Measurements from ENCODE around the gene SLC6A11. TPM values are rescaled to one million over a fixed set of nuclear protein-coding genes. Genes with fewer than 3 reads are reported as not detected.

Gene SLC6A11
- total RNA-seq, 1 experiment from 2014 or later: 0.85 TPM

DNA sequence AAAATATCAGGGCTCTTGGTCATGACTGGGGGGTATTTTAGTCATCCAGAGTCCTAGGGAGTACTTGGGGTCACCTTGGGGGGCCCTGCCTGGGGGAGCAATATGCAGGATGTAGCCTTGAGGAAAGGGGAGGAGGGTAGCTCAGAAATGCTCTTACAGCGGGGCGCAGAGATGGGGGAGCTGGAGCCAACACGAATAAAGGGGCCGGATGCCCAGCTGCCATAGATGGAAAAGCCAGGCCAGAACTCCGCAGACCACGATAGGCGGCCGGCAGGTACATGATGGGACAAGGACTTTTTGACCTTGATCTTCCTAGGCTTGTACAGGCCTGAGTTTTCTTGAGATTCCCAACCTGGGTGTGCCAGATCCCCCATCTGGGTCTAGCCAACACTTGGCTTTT lies 128.8 kb downstream of the SLC6A11 start (continued):
- TF ChIP-seq PRDM15 (CRISPR knock-in tag; IDR thresholded peaks at IDR 0.05) (no peak), CREM (CRISPR knock-in tag; IDR thresholded peaks at IDR 0.05) (no peak), TEAD4 (CRISPR knock-in tag; IDR thresholded peaks at IDR 0.05) (no peak), MXD4 (CRISPR knock-in tag; IDR thresholded peaks at IDR 0.05; ENCODE audit: borderline replicate concordance) (no peak), JUN (CRISPR knock-in tag; IDR thresholded peaks at IDR 0.05) (no peak), NR3C1 (CRISPR knock-in tag; conservative IDR thresholded peaks at IDR 0.05; ENCODE audit: low read depth) (no peak), ETV6 (CRISPR knock-in tag; IDR thresholded peaks at IDR 0.05) (no peak)
- TF ChIP-seq, protein P1, sequence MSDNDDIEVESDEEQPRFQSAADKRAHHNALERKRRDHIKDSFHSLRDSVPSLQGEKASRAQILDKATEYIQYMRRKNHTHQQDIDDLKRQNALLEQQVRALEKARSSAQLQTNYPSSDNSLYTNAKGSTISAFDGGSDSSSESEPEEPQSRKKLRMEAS (CRISPR knock-in tag; IDR thresholded peaks at IDR 0.05): no peak

DNA sequence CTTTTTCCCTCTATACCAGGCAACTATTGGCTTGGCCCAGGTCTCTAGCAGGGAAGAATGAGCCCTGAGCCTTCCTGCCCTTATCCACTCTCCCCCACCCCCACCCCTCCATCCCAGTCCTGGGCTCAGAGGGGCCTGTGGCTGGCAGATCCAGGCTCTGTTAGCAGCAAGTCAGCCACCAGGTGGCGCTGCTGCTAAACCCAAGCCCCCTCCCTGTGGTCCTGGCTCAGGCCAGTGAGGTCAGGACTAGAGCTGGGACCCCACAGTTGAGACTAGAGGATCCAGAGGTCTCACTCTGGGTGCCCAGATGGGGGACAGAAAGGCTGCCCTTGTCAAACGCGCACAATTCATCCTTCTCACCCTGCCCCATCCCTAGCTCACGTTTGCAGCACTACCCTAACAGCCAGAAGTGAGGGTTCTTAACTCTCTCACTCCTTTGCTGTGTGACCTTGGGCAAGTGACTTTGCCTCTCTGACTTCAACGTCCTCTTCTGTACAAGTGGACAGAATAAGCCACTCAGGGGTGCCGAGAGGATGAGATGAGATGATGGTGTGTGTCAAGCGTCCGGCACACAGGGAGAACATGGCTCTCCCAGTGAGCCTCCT lies 129.8 kb downstream of the SLC6A11 start:
- peaks cover 18% of the 10 kb centered on the region for H3K9me3 Mint-ChIP-seq
- no peaks in the 10 kb centered on the region; the same call in none of the 2 replicates for H3K27me3 Mint-ChIP-seq (ENCODE audit: low read depth)
- no peak overlapping the region for H3K4me3 Mint-ChIP-seq
- ChIA-PET CTCF (interaction anchor here (0.6 to 5.7 kb wide), 36 partner anchors 8 to 435 kb away, joined by 3 to 111 read pairs (median 5); no protein-coding TSS in a partner anchor), POLR2A (interaction anchor here (0.7 kb wide), 1 partner anchor 706 kb away, joined by 3 read pairs; no protein-coding TSS in a partner anchor)
- ATAC-seq (peak; percentile 98), DNase-seq (ENCODE audit: low spot score) (peak; percentile 93)
- TF ChIP-seq, protein P2, sequence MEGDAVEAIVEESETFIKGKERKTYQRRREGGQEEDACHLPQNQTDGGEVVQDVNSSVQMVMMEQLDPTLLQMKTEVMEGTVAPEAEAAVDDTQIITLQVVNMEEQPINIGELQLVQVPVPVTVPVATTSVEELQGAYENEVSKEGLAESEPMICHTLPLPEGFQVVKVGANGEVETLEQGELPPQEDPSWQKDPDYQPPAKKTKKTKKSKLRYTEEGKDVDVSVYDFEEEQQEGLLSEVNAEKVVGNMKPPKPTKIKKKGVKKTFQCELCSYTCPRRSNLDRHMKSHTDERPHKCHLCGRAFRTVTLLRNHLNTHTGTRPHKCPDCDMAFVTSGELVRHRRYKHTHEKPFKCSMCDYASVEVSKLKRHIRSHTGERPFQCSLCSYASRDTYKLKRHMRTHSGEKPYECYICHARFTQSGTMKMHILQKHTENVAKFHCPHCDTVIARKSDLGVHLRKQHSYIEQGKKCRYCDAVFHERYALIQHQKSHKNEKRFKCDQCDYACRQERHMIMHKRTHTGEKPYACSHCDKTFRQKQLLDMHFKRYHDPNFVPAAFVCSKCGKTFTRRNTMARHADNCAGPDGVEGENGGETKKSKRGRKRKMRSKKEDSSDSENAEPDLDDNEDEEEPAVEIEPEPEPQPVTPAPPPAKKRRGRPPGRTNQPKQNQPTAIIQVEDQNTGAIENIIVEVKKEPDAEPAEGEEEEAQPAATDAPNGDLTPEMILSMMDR (IDR thresholded peaks at IDR 0.05): peak; percentile 80
- TF ChIP-seq RELA (CRISPR knock-in tag; IDR thresholded peaks at IDR 0.05; ENCODE audit: borderline replicate concordance): no peak
- TF ChIP-seq ZNF121 (CRISPR knock-in tag; IDR thresholded peaks at IDR 0.05): peak; percentile 60
- no peak for TF ChIP-seq MYBL2 (CRISPR knock-in tag; IDR thresholded peaks at IDR 0.05)
- TF ChIP-seq GTF2I (CRISPR knock-in tag; conservative IDR thresholded peaks at IDR 0.05): 0 out of 2 replicates have a peak, but pooled peaks have one; percentile 4
- H3K4me1 Mint-ChIP-seq: peaks cover 2% of the 10 kb centered on the region; the same call in 1 of the 2 replicates
- no peak overlapping the region for H3K27ac Mint-ChIP-seq
- H3K36me3 Mint-ChIP-seq: no peaks in the 10 kb centered on the region

DNA sequence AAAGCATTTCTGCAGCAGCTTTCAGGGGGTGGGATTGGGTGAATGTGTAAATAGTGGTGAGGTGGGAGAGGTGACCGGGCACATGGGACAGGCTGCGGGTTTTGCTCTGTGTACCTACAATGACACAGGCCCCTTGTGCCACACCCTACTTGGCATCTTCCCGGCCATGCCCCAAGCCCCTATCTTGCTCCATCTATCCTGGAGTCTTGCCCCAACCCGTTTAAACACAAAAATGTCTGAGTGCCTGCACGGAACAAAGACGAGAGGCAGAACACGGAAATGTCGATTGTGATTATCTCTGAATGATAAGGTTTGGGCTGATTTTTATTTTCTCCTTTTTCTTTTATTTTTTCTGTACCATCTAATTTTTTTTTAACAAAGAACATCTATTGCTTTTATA lies 130.5 kb downstream of the SLC6A11 start:
- ATAC-seq: no peak
- POLR2A ChIA-PET: no interaction called here
- Mint-ChIP-seq H3K4me3 (no peak overlapping the region), H3K4me1 (peaks cover 2% of the 10 kb centered on the region; the same call in 1 of the 2 replicates), H3K9me3 (peaks cover 18% of the 10 kb centered on the region), H3K27me3 (ENCODE audit: low read depth) (no peaks in the 10 kb centered on the region; the same call in none of the 2 replicates), H3K36me3 (no peaks in the 10 kb centered on the region), H3K27ac (no peak overlapping the region)
- no peak for DNase-seq (ENCODE audit: low spot score)
- CTCF ChIA-PET: interaction anchor here (0.6 to 2.2 kb wide), 11 partner anchors 47 to 188 kb away, joined by 3 to 19 read pairs (median 5); no protein-coding TSS in a partner anchor
- no peak for TF ChIP-seq FOXJ3 (CRISPR knock-in tag; IDR thresholded peaks at IDR 0.05; ENCODE audit: borderline replicate concordance)
- TF ChIP-seq, protein P3, sequence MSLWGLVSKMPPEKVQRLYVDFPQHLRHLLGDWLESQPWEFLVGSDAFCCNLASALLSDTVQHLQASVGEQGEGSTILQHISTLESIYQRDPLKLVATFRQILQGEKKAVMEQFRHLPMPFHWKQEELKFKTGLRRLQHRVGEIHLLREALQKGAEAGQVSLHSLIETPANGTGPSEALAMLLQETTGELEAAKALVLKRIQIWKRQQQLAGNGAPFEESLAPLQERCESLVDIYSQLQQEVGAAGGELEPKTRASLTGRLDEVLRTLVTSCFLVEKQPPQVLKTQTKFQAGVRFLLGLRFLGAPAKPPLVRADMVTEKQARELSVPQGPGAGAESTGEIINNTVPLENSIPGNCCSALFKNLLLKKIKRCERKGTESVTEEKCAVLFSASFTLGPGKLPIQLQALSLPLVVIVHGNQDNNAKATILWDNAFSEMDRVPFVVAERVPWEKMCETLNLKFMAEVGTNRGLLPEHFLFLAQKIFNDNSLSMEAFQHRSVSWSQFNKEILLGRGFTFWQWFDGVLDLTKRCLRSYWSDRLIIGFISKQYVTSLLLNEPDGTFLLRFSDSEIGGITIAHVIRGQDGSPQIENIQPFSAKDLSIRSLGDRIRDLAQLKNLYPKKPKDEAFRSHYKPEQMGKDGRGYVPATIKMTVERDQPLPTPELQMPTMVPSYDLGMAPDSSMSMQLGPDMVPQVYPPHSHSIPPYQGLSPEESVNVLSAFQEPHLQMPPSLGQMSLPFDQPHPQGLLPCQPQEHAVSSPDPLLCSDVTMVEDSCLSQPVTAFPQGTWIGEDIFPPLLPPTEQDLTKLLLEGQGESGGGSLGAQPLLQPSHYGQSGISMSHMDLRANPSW (CRISPR knock-in tag; conservative IDR thresholded peaks at IDR 0.05; ENCODE audit: low read depth): no peak
- TF ChIP-seq IRF2 (CRISPR knock-in tag; IDR thresholded peaks at IDR 0.05; ENCODE audit: borderline replicate concordance, low read depth): no peak
- no peak for TF ChIP-seq ZNF121 (CRISPR knock-in tag; IDR thresholded peaks at IDR 0.05)
- no peak for TF ChIP-seq JAZF1 (CRISPR knock-in tag; IDR thresholded peaks at IDR 0.05)
- TF ChIP-seq, protein P4, sequence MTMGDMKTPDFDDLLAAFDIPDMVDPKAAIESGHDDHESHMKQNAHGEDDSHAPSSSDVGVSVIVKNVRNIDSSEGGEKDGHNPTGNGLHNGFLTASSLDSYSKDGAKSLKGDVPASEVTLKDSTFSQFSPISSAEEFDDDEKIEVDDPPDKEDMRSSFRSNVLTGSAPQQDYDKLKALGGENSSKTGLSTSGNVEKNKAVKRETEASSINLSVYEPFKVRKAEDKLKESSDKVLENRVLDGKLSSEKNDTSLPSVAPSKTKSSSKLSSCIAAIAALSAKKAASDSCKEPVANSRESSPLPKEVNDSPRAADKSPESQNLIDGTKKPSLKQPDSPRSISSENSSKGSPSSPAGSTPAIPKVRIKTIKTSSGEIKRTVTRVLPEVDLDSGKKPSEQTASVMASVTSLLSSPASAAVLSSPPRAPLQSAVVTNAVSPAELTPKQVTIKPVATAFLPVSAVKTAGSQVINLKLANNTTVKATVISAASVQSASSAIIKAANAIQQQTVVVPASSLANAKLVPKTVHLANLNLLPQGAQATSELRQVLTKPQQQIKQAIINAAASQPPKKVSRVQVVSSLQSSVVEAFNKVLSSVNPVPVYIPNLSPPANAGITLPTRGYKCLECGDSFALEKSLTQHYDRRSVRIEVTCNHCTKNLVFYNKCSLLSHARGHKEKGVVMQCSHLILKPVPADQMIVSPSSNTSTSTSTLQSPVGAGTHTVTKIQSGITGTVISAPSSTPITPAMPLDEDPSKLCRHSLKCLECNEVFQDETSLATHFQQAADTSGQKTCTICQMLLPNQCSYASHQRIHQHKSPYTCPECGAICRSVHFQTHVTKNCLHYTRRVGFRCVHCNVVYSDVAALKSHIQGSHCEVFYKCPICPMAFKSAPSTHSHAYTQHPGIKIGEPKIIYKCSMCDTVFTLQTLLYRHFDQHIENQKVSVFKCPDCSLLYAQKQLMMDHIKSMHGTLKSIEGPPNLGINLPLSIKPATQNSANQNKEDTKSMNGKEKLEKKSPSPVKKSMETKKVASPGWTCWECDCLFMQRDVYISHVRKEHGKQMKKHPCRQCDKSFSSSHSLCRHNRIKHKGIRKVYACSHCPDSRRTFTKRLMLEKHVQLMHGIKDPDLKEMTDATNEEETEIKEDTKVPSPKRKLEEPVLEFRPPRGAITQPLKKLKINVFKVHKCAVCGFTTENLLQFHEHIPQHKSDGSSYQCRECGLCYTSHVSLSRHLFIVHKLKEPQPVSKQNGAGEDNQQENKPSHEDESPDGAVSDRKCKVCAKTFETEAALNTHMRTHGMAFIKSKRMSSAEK (CRISPR knock-in tag; IDR thresholded peaks at IDR 0.05; ENCODE audit: borderline replicate concordance): no peak
- TF ChIP-seq TP53 (CRISPR knock-in tag; IDR thresholded peaks at IDR 0.05): no peak
- TF ChIP-seq, protein P5, sequence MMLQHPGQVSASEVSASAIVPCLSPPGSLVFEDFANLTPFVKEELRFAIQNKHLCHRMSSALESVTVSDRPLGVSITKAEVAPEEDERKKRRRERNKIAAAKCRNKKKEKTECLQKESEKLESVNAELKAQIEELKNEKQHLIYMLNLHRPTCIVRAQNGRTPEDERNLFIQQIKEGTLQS (CRISPR knock-in tag; conservative IDR thresholded peaks at IDR 0.05): no peak

Measured in WTC11 (cell line).